OCI-LY7 (cell line): ENCODE data around the gene MPDZ. TPM values are rescaled to one million over a fixed set of nuclear protein-coding genes. Genes with fewer than 3 reads are reported as not detected.

Source experiments
- BruUV-seq: library from RNA; stranded (reverse); fragments of 400-500 nt; replicated peaks from 2 replicates; lab custom pipeline; 2021; lab: Mats Ljungman, UMichigan
- CTCF ChIA-PET: fragments of 300-600 bp; sonication (Branson Sonifier 250); formaldehyde crosslinking; loops from one replicate; lab custom pipeline; 2022; ENCODE audit warnings: antibody characterized with exemption; ENCODE audit not compliant: unreplicated experiment; lab: Charles Lee
- POLR2A ChIA-PET: fragments of 300-600 bp; sonication (Branson Sonifier 250); formaldehyde crosslinking; loops from one replicate; lab custom pipeline; 2022; ENCODE audit warnings: antibody characterized with exemption; lab: Charles Lee
- DNase-seq: peaks from one replicate; pipeline ENCODE4 v3.0.0-alpha.2; 2015; ENCODE audit warnings: low spot score
- H2AFZ ChIP-seq: fragments of 200-600 bp; sonication (generic), shearing (Covaris generic); 2 replicates; pipeline ENCODE4 v1.6.1; 2014; ENCODE audit warnings: mild to moderate bottlenecking, antibody characterized with exemption, low read length, moderate library complexity
- H3K27ac ChIP-seq: fragments of 200-600 bp; sonication (generic); 2 replicates; pipeline ENCODE4 v1.5.1; 2014; ENCODE audit warnings: mixed run types, low read depth, mild to moderate bottlenecking, moderate library complexity, low read length, inconsistent platforms; ENCODE audit not compliant: poor library complexity, severe bottlenecking
- H3K36me3 ChIP-seq: fragments of 200-600 bp; sonication (generic); 2 replicates; pipeline ENCODE4 v1.6.1; 2014; ENCODE audit warnings: mild to moderate bottlenecking, antibody characterized with exemption, low read length, moderate library complexity, mixed read lengths; ENCODE audit not compliant: insufficient read depth
- H3K4me1 ChIP-seq: fragments of 200-600 bp; sonication (generic); 2 replicates; pipeline ENCODE4 v1.5.1; 2014; ENCODE audit warnings: mild to moderate bottlenecking, low read length; ENCODE audit not compliant: insufficient read depth, poor library complexity, severe bottlenecking
- H3K4me2 ChIP-seq: fragments of 200-600 bp; sonication (generic); 2 replicates; pipeline ENCODE4 v1.6.1; 2014; ENCODE audit warnings: mild to moderate bottlenecking, low read length
- H3K4me3 ChIP-seq: fragments of 200-600 bp; sonication (generic); 2 replicates; pipeline ENCODE4 v1.5.1; 2014; ENCODE audit warnings: mild to moderate bottlenecking, low read depth, low read length; ENCODE audit not compliant: poor library complexity, severe bottlenecking
- H3K79me2 ChIP-seq: fragments of 200-600 bp; sonication (generic); 2 replicates; pipeline ENCODE4 v1.6.1; 2016; ENCODE audit warnings: low read depth, mild to moderate bottlenecking, low read length, moderate library complexity, mixed read lengths; ENCODE audit not compliant: insufficient read depth
- H3K9me2 ChIP-seq: fragments of 200-600 bp; sonication (generic); 2 replicates; pipeline ENCODE4 v1.6.1; 2016; ENCODE audit warnings: mild to moderate bottlenecking, low read length, mixed read lengths; ENCODE audit not compliant: insufficient read depth
- H3K9me3 ChIP-seq: fragments of 200-600 bp; sonication (generic); 2 replicates; pipeline ENCODE4 v1.6.1; 2014; ENCODE audit warnings: mild to moderate bottlenecking, mixed run types, low read length, mixed read lengths
- H4K20me1 ChIP-seq: fragments of 200-600 bp; sonication (generic); 2 replicates; pipeline ENCODE4 v1.6.1; 2014; ENCODE audit warnings: mild to moderate bottlenecking, antibody characterized with exemption, low read length, moderate library complexity, mixed read lengths; ENCODE audit not compliant: insufficient read depth
- EZH2phosphoT487 ChIP-seq: fragments of 200-600 bp; sonication (generic); IDR thresholded peaks from 2 replicates; pipeline ENCODE4 v1.6.1; 2018; ENCODE audit warnings: low read depth, borderline replicate concordance, mild to moderate bottlenecking, mixed run types, antibody characterized with exemption, low read length, moderate library complexity, mixed read lengths
- intact Hi-C: fragments of 100-400 bp; cut with micrococcal nuclease; formaldehyde crosslinking; loops from one replicate; pipeline ENCODE4 v1.10.0; 2022; ENCODE audit not compliant: unreplicated experiment
- total RNA-seq, 2 experiments: library from RNA; depleted of rRNA in 1 of 2; stranded (reverse); fragments of >200 nt in 1 of 2; shearing (Covaris generic) in 1 of 2; gene quantifications; 2 replicates each; pipeline ENCODE4 v1.2.3, GENCODE V29; 2014 to 2022
- TF ChIP-seq, protein P1 (sequence below): fragments of 200-600 bp; sonication (generic); conservative IDR thresholded peaks from 2 replicates; pipeline ENCODE4 v1.5.1; 2014; ENCODE audit warnings: mild to moderate bottlenecking, antibody characterized with exemption, low read length, moderate library complexity, mixed read lengths

Gene MPDZ
- total RNA-seq, 2 experiments from 2014 or later, result not detected

- no TSS peak for BruUV-seq
These were observed 90.1 kb downstream of the MPDZ start for GRCh38 chr9:13189362-13189761.

DNA sequence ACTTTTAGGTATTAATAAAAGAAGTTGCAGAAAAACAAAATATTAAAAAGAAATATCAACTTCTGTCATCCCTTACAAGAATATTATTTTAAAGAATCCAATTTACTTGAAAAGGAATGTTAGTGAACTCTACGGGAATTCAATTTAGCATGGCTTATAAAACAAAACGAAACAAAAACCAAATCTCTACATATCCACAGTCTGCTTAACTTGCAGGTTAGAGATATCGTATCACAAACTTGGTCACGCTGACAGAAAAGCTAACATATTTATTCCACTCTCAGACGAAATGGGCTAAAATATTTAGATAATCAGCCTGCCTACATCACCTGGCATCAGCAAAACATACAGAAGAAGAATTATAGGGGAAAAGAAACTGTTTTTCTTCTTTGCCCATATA lies 92.7 kb downstream of the MPDZ start:
- H3K4me1 ChIP-seq, result no peaks in the 10 kb centered on the region
- no peaks in the 10 kb centered on the region for H3K36me3 ChIP-seq
- BruUV-seq, result no TSS peak
- no peaks in the 10 kb centered on the region for H3K9me3 ChIP-seq
- H4K20me1 ChIP-seq, result no peaks in the 10 kb centered on the region
- no peaks in the 10 kb centered on the region for H3K79me2 ChIP-seq
- H3K4me2 ChIP-seq, result no peak overlapping the region
- CTCF ChIA-PET, result no interaction called here
- no peak overlapping the region for H2AFZ ChIP-seq
- intact Hi-C loops, result no loop called here
- no peak overlapping the region for H3K27ac ChIP-seq
- H3K9me2 ChIP-seq, result no peaks in the 10 kb centered on the region
- POLR2A ChIA-PET, result no interaction called here
- no peak overlapping the region for H3K4me3 ChIP-seq
- TF ChIP-seq EZH2phosphoT487, result no peak
- TF ChIP-seq, protein P1, sequence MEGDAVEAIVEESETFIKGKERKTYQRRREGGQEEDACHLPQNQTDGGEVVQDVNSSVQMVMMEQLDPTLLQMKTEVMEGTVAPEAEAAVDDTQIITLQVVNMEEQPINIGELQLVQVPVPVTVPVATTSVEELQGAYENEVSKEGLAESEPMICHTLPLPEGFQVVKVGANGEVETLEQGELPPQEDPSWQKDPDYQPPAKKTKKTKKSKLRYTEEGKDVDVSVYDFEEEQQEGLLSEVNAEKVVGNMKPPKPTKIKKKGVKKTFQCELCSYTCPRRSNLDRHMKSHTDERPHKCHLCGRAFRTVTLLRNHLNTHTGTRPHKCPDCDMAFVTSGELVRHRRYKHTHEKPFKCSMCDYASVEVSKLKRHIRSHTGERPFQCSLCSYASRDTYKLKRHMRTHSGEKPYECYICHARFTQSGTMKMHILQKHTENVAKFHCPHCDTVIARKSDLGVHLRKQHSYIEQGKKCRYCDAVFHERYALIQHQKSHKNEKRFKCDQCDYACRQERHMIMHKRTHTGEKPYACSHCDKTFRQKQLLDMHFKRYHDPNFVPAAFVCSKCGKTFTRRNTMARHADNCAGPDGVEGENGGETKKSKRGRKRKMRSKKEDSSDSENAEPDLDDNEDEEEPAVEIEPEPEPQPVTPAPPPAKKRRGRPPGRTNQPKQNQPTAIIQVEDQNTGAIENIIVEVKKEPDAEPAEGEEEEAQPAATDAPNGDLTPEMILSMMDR, result no peak
- no peak for DNase-seq

More at GRCh38 chr9:13189362-13189761, 90.1 kb downstream of the MPDZ start:
- ChIA-PET POLR2A (interaction anchor here (0.6 to 1.0 kb wide), 2 partner anchors 18 to 1213 kb away, joined by 3 read pairs; no protein-coding TSS in a partner anchor), CTCF (no interaction called here)
- DNase-seq, result no peak
- Histone ChIP-seq H2AFZ (no peak overlapping the region), H3K4me3 (no peak overlapping the region), H3K36me3 (no peaks in the 10 kb centered on the region), H3K9me2 (no peaks in the 10 kb centered on the region), H3K27ac (no peak overlapping the region), H3K4me1 (no peaks in the 10 kb centered on the region), H3K79me2 (no peaks in the 10 kb centered on the region), H3K9me3 (no peaks in the 10 kb centered on the region), H4K20me1 (no peaks in the 10 kb centered on the region), H3K4me2 (no peak overlapping the region)
- intact Hi-C loops, result no loop called here
- no peak for TF ChIP-seq EZH2phosphoT487
- TF ChIP-seq, protein P1, result no peak

DNA sequence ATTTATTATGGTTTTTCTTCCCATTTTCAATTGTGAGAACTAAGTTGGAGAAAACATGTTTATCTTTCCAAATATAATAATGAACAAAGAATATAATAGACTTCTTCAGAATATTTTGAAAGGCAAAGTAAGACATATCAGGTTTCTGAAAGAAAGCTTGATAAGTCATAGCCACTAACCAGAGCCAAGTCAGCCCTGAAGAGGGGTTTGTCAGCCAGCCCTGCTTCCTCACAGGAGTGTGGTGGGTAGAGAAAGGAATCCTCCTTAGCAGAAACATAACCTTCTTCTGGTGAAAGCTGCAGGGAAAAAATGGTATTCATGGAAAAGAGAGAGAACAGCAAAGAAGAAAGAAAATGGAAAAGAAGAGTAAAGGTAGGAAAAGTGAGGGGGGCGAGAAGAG lies 93.4 kb downstream of the MPDZ start:
- no TSS peak for BruUV-seq

More for the DNA sequence above, 93.4 kb downstream of the MPDZ start:
- no peaks in the 10 kb centered on the region for H3K9me3 ChIP-seq
- no peak overlapping the region for H3K4me3 ChIP-seq
- H3K9me2 ChIP-seq, result no peaks in the 10 kb centered on the region
- DNase-seq, result no peak
- no peak overlapping the region for H2AFZ ChIP-seq
- no peaks in the 10 kb centered on the region for H3K36me3 ChIP-seq
- no peak overlapping the region for H3K27ac ChIP-seq
- ChIA-PET POLR2A (no interaction called here), CTCF (no interaction called here)
- intact Hi-C loops, result no loop called here
- TF ChIP-seq, protein P1, result no peak
- TF ChIP-seq EZH2phosphoT487, result no peak
- H3K4me2 ChIP-seq, result no peak overlapping the region
- no peaks in the 10 kb centered on the region for H3K79me2 ChIP-seq
- H4K20me1 ChIP-seq, result no peaks in the 10 kb centered on the region
- no peaks in the 10 kb centered on the region for H3K4me1 ChIP-seq
